HL-60 (cell line): ENCODE data around the gene PLEKHA5.

ENCODE experiments used
- DNase-seq, 2 experiments: peaks; one replicate each; pipeline ENCODE4 v3.0.0-alpha.2; 2010 to 2020; ENCODE audit warnings: low read depth in 1 of 2, low spot score in 1 of 2
- H3K27ac ChIP-seq: fragments of 250-450 bp; sonication (Bioruptor Pico); replicated peaks from 2 replicates; pipeline ENCODE4 v1.5.1; 2020; ENCODE audit warnings: mild to moderate bottlenecking, moderate library complexity
- H3K27me3 ChIP-seq: fragments of 250-450 bp; sonication (Bioruptor Pico); 2 replicates; pipeline ENCODE4 v1.5.1; 2021; ENCODE audit warnings: mild to moderate bottlenecking, moderate library complexity; ENCODE audit not compliant: insufficient read depth, poor library complexity, severe bottlenecking
- H3K4me3 ChIP-seq: replicated peaks from 2 replicates; pipeline ENCODE4 v1.5.1; 2011; ENCODE audit warnings: mild to moderate bottlenecking, control low read depth, low read length; ENCODE audit not compliant: insufficient read depth
- CTCF ChIP-seq: IDR thresholded peaks from one replicate; pipeline ENCODE4 v1.5.1; 2011; ENCODE audit warnings: low read length, control low read depth, inconsistent platforms; ENCODE audit not compliant: insufficient read depth
- GABPA ChIP-seq: IDR thresholded peaks from 2 replicates; pipeline ENCODE4 v1.6.1; 2012; ENCODE audit warnings: low read depth
- POLR2AphosphoS5 ChIP-seq: IDR thresholded peaks from 2 replicates; pipeline ENCODE4 v1.6.1; 2012; ENCODE audit warnings: low read depth
- REST ChIP-seq: IDR thresholded peaks from 2 replicates; pipeline ENCODE4 v1.6.1; 2012; ENCODE audit warnings: low read depth; ENCODE audit not compliant: insufficient replicate concordance
- SPI1 ChIP-seq: IDR thresholded peaks from 2 replicates; pipeline ENCODE4 v1.6.1; 2012; ENCODE audit warnings: low read depth, mild to moderate bottlenecking, borderline replicate concordance

The PLEKHA5 gene

GRCh38 chr12:19248929-19249602 lies 119.5 kb downstream of the PLEKHA5 start:
- DNase-seq, result no peak
- TF ChIP-seq SPI1 (no peak), CTCF (no peak), POLR2AphosphoS5 (no peak), GABPA (no peak), REST (no peak)
- Histone ChIP-seq H3K27me3 (no peaks in the 10 kb centered on the region), H3K4me3 (no peak overlapping the region), H3K27ac (no peak overlapping the region)

DNA sequence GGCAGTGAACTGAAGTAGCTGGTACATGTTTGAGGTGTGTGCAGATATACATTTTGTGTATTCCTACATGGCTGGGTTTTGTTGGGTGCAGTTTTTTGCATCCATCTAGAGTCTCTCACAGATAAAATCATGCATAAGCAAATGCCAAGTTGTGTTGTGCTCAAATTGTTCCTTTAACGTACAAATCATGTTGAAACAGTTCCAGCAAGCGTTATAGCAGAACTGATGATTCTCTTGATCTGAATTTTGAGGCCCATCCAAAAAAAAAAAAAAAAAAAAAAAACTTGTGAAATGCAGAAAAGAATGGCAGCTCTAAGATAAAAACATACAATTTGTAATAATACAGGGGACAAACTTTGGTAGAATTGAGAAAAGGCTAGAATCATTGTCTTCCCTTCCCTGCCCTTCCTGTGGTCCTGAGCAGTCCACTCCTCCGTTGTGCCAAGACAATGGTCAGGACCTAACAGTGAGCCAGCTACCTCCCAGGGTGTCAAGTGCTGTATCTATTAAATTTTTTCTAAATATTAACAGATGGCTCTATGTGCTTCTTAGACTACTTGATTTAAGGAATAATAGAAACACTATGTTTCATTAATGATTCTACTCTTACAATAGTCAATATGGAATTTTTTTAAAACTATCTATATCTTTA lies 122.1 kb downstream of the PLEKHA5 start:
- Histone ChIP-seq H3K27me3 (no peaks in the 10 kb centered on the region), H3K27ac (no peak overlapping the region), H3K4me3 (no peak overlapping the region)
- no peak for DNase-seq
- TF ChIP-seq GABPA, result no peak
- TF ChIP-seq REST, result no peak
- no peak for TF ChIP-seq SPI1
- TF ChIP-seq CTCF, result no peak
- no peak for TF ChIP-seq POLR2AphosphoS5

- H3K4me3 ChIP-seq, result no peak overlapping the region
- TF ChIP-seq CTCF (no peak), POLR2AphosphoS5 (no peak), GABPA (no peak), REST (no peak), SPI1 (no peak)
- DNase-seq, result no peak
- H3K27me3 ChIP-seq, result no peaks in the 10 kb centered on the region
- no peak overlapping the region for H3K27ac ChIP-seq
Observed at GRCh38 chr12:19260135-19260534, 130.6 kb downstream of the PLEKHA5 start.
